Endothelial cell of umbilical vein (primary cell): ENCODE results near the gene GALT.

Experiments used
- EZH2 ChIP-seq: IDR thresholded peaks from 2 replicates; pipeline ENCODE4 v1.6.1; 2012; ENCODE audit warnings: borderline replicate concordance, low read depth, mild to moderate bottlenecking, moderate library complexity, low read length, inconsistent platforms; ENCODE audit not compliant: severe bottlenecking
- MYC ChIP-seq: IDR thresholded peaks from one replicate; pipeline ENCODE4 v1.6.1; 2011; ENCODE audit warnings: mild to moderate bottlenecking, low read depth, low read length
- POLR2A ChIP-seq: IDR thresholded peaks from 2 replicates; pipeline ENCODE4 v1.6.1; 2012; ENCODE audit warnings: low read depth, mild to moderate bottlenecking, control low read depth, low read length
- TF ChIP-seq, protein P1 (sequence below): IDR thresholded peaks from 2 replicates; pipeline ENCODE4 v1.6.1; 2011; ENCODE audit not compliant: insufficient read depth, insufficient read length
- TF ChIP-seq, protein P2 (sequence below), 2 donors: IDR thresholded peaks; 1 replicate in 1 of 2; 2 replicates in 1 of 2; pipeline ENCODE4 v1.5.1; 2011; ENCODE audit warnings: low read length in 2 of 2, mild to moderate bottlenecking in 2 of 2, moderate library complexity in 2 of 2, control low read depth in 1 of 2, inconsistent platforms in 1 of 2, low read depth in 1 of 2; ENCODE audit not compliant: insufficient read depth in 1 of 2; ENCODE audit errors: extremely low read depth in 1 of 2

DNA sequence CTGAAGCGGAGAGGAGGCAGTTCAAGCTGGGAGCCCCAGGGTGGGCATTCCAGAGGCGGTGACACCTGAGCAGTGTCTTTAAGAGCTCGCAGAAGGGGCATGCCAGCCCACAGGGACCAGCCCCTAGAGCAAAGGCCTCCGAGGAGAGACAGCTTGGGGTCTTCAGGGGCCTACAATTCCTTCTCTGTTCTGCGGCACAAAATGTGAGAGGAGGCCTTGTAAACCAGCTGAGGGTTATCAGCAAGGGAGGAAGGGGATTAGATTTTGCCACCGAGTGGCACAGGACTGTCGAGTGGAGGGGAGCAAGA is 8.4 kb upstream of the GALT start:
- TF ChIP-seq, protein P1, sequence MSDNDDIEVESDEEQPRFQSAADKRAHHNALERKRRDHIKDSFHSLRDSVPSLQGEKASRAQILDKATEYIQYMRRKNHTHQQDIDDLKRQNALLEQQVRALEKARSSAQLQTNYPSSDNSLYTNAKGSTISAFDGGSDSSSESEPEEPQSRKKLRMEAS, result no peak
- no peak for TF ChIP-seq MYC
- TF ChIP-seq POLR2A, result no peak
- no peak for TF ChIP-seq EZH2
- TF ChIP-seq, protein P2, sequence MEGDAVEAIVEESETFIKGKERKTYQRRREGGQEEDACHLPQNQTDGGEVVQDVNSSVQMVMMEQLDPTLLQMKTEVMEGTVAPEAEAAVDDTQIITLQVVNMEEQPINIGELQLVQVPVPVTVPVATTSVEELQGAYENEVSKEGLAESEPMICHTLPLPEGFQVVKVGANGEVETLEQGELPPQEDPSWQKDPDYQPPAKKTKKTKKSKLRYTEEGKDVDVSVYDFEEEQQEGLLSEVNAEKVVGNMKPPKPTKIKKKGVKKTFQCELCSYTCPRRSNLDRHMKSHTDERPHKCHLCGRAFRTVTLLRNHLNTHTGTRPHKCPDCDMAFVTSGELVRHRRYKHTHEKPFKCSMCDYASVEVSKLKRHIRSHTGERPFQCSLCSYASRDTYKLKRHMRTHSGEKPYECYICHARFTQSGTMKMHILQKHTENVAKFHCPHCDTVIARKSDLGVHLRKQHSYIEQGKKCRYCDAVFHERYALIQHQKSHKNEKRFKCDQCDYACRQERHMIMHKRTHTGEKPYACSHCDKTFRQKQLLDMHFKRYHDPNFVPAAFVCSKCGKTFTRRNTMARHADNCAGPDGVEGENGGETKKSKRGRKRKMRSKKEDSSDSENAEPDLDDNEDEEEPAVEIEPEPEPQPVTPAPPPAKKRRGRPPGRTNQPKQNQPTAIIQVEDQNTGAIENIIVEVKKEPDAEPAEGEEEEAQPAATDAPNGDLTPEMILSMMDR (IDR thresholded peaks at IDR 0.05; ENCODE audit: extremely low read depth in 1 of 2, insufficient read depth in 1 of 2, low read depth in 1 of 2, low read length in 2 of 2), result no peak
